Upper lobe of left lung (tissue), 6 donors: ENCODE results near the gene SLAMF7. TPM values are rescaled to one million over a fixed set of nuclear protein-coding genes. Genes with fewer than 3 reads are reported as not detected.
A peak's percentile ranks its signal among the peaks of the same experiment; 100 is the strongest.
"Not testable (repeated sequence)": the region's sequence is repeated elsewhere in the genome, so short reads cannot be mapped to it uniquely, and the experiment has no call there.

Experiments
- ATAC-seq, 2 donors: fragments of 200-7000 bp; cut with Tn5 transposase; one replicate each; pipeline ENCODE4 v1.9.1; 2022; ENCODE audit warnings: mild to moderate bottlenecking in 2 of 2, moderate library complexity in 2 of 2; ENCODE audit not compliant: low FRiP score in 2 of 2
- DNase-seq, 2 donors: peaks; one replicate each; pipeline ENCODE4 v3.0.0-alpha.2; 2019 to 2020
- H3K27ac ChIP-seq, 4 donors: fragments of 200-600 bp; sonication (generic); one replicate each; pipeline ENCODE4 v1.5.1; 2016 to 2019
- H3K27me3 ChIP-seq, 4 donors: fragments of 200-600 bp; sonication (generic); one replicate each; pipeline ENCODE4 v1.5.1; 2017 to 2019
- H3K36me3 ChIP-seq, 4 donors: fragments of 200-600 bp; sonication (generic); one replicate each; pipeline ENCODE4 v1.5.1; 2016 to 2019
- H3K4me1 ChIP-seq, 4 donors: fragments of 200-600 bp; sonication (generic); one replicate each; pipeline ENCODE4 v1.5.1; 2018 to 2019
- H3K4me3 ChIP-seq, 4 donors: fragments of 200-600 bp; sonication (generic); one replicate each; pipeline ENCODE4 v1.5.1; 2017 to 2019; ENCODE audit warnings: mild to moderate bottlenecking in 2 of 4, moderate library complexity in 1 of 4
- H3K9me3 ChIP-seq, 4 donors: fragments of 200-600 bp; sonication (generic); one replicate each; pipeline ENCODE4 v1.5.1; 2018 to 2019
- CTCF ChIP-seq, 6 experiments: fragments of 450-650 bp in 4 of 6; fragments of 200-600 bp in 2 of 6; sonication (generic) in 2 of 6; IDR thresholded peaks; one replicate each; pipeline ENCODE4 v1.5.1; 2016 to 2019; ENCODE audit warnings: antibody characterized with exemption in 6 of 6
- EP300 ChIP-seq, 4 donors: sonication (generic); formaldehyde crosslinking; IDR thresholded peaks; one replicate each; pipeline ENCODE4 v1.5.1; 2017; ENCODE audit warnings: antibody characterized with exemption in 4 of 4, control low read depth in 2 of 4
- POLR2A ChIP-seq, 4 donors: fragments of 450-650 bp; IDR thresholded peaks; one replicate each; pipeline ENCODE4 v1.5.1; 2016 to 2017; ENCODE audit warnings: antibody characterized with exemption in 4 of 4, mild to moderate bottlenecking in 2 of 4
- POLR2AphosphoS5 ChIP-seq, 2 donors: sonication (generic); formaldehyde crosslinking; IDR thresholded peaks; one replicate each; pipeline ENCODE4 v1.5.1; 2017; ENCODE audit warnings: antibody characterized with exemption in 2 of 2
- WGBS, 2 donors: methylation state at CpG; one replicate each; pipeline ENCODE4 v1.1.5; 2017 to 2018; 5-methylcytosine and 5-hydroxymethylcytosine counted together
- total RNA-seq, 6 donors: library from RNA; depleted of rRNA in 4 of 6; stranded (reverse); fragments of >200 nt in 4 of 6; gene quantifications; one replicate each; pipeline versions ENCODE4 v1.1.0 to v1.2.1, GENCODE V29; 2016 to 2021
- donor health status: DM: no; HTN: no; CAD: no; lungs with moderate emphysema.
- donor health status: DM: no; HTN: yes; CAD: no; lungs with severe emphysema.

SLAMF7 gene
- total RNA-seq, 6 donors from 2014 or later: 0.67 to 17.2 (median 3.5) TPM

- Histone ChIP-seq H3K27me3 (no peaks in the 10 kb centered on the region), H3K4me3 (no peak overlapping the region), H3K9me3 (no peaks in the 10 kb centered on the region), H3K36me3 (no peaks in the 10 kb centered on the region), H3K4me1 (peaks cover 0 to 13% (median 11%) of the 10 kb centered on the region in 4 donors), H3K27ac (no peak overlapping the region)
- DNase-seq: no peak
- no peak for ATAC-seq
- TF ChIP-seq EP300 (IDR thresholded peaks at IDR 0.05): no peak
- no peak for TF ChIP-seq POLR2AphosphoS5 (IDR thresholded peaks at IDR 0.05)
- no peak for TF ChIP-seq CTCF (IDR thresholded peaks at IDR 0.05)
- TF ChIP-seq POLR2A (IDR thresholded peaks at IDR 0.05): no peak
- 56 to 72% methylated on average over 11 of the region's 11 CpGs for WGBS, 2 donors
Measured at GRCh38 chr1:160724465-160725242, 14.4 kb upstream of the SLAMF7 start.

- H3K4me1 ChIP-seq: peaks cover 0 to 13% (median 11%) of the 10 kb centered on the region in 4 donors
- ATAC-seq (peak in 1 of 2 donors; percentile 26), DNase-seq (no peak)
- no peak for TF ChIP-seq CTCF (IDR thresholded peaks at IDR 0.05)
- TF ChIP-seq EP300 (IDR thresholded peaks at IDR 0.05): no peak
- TF ChIP-seq POLR2A (IDR thresholded peaks at IDR 0.05): no peak
- no peak for TF ChIP-seq POLR2AphosphoS5 (IDR thresholded peaks at IDR 0.05)
- H3K27ac ChIP-seq: peak overlapping the region in 2 of 4 donors; percentile 7 to 66
- H3K27me3 ChIP-seq: no peaks in the 10 kb centered on the region
- H3K9me3 ChIP-seq: no peaks in the 10 kb centered on the region
- 49 to 54% methylated on average over 3 of the region's 3 CpGs for whole genome bisulfite sequencing, 2 donors
- no peak overlapping the region for H3K4me3 ChIP-seq
- H3K36me3 ChIP-seq: no peaks in the 10 kb centered on the region
Measured at GRCh38 chr1:160726114-160726497, 12.9 kb upstream of the SLAMF7 start.

- H3K27ac ChIP-seq: peak overlapping the region; percentile 7 to 66 (median 34)
- ATAC-seq (peak; percentile 87 to 91), DNase-seq (peak in 1 of 2 donors; percentile 77)
- peaks cover 0 to 13% (median 11%) of the 10 kb centered on the region in 4 donors for H3K4me1 ChIP-seq
- TF ChIP-seq CTCF (IDR thresholded peaks at IDR 0.05): peak; percentile 49 to 84 (median 76)
- no peak for TF ChIP-seq EP300 (IDR thresholded peaks at IDR 0.05)
- peak in 1 of 4 donors; percentile 12 for TF ChIP-seq POLR2A (IDR thresholded peaks at IDR 0.05)
- no peaks in the 10 kb centered on the region for H3K27me3 ChIP-seq
- no peaks in the 10 kb centered on the region for H3K9me3 ChIP-seq
- no peaks in the 10 kb centered on the region for H3K36me3 ChIP-seq
- H3K4me3 ChIP-seq: no peak overlapping the region
- 9 to 21% methylated on average over 8 of the region's 8 CpGs for WGBS, 2 donors
Measured at GRCh38 chr1:160726498-160727315, 12.3 kb upstream of the SLAMF7 start.

GRCh38 chr1:160727316-160727640 lies 11.8 kb upstream of the SLAMF7 start:
- Histone ChIP-seq H3K27ac (peak overlapping the region in 2 of 4 donors; percentile 7 to 66), H3K4me1 (peaks cover 0 to 13% (median 11%) of the 10 kb centered on the region in 4 donors), H3K36me3 (no peaks in the 10 kb centered on the region), H3K9me3 (no peaks in the 10 kb centered on the region), H3K4me3 (no peak overlapping the region), H3K27me3 (no peaks in the 10 kb centered on the region)
- DNase-seq (no peak), ATAC-seq (no peak)
- TF ChIP-seq POLR2A (IDR thresholded peaks at IDR 0.05) (no peak), CTCF (IDR thresholded peaks at IDR 0.05) (no peak), EP300 (IDR thresholded peaks at IDR 0.05) (no peak), POLR2AphosphoS5 (IDR thresholded peaks at IDR 0.05) (no peak)

GRCh38 chr1:160731564-160731963 lies 7.5 kb upstream of the SLAMF7 start:
- not testable (repeated sequence) for H3K27me3 ChIP-seq, H3K4me3 ChIP-seq, H3K4me1 ChIP-seq, H3K9me3 ChIP-seq, ATAC-seq, H3K27ac ChIP-seq, H3K36me3 ChIP-seq, DNase-seq
- whole genome bisulfite sequencing, 2 donors: 68 to 82% methylated on average over 2 of the region's 2 CpGs
